SK-N-SH treated with all-trans-retinoic acid at 6 μM for 48 hours (cell line): ENCODE measurements around the gene OS9.

Source experiments
- OSR1 ChIP-seq: fragments of 250-450 bp; sonication (Bioruptor Pico); IDR thresholded peaks from 2 replicates; pipeline ENCODE4 v1.8.0; 2022; ENCODE audit warnings: moderate library complexity, mild to moderate bottlenecking, inconsistent platforms
- TF ChIP-seq, protein P1 (sequence below): fragments of 250-450 bp; sonication (Bioruptor Pico); IDR thresholded peaks from 2 replicates; pipeline ENCODE4 v1.5.1; 2020; ENCODE audit warnings: low read depth, mild to moderate bottlenecking, moderate library complexity

GRCh38 chr12:57760347-57760982, 66.5 kb downstream of the OS9 start:
- TF ChIP-seq, protein P1, sequence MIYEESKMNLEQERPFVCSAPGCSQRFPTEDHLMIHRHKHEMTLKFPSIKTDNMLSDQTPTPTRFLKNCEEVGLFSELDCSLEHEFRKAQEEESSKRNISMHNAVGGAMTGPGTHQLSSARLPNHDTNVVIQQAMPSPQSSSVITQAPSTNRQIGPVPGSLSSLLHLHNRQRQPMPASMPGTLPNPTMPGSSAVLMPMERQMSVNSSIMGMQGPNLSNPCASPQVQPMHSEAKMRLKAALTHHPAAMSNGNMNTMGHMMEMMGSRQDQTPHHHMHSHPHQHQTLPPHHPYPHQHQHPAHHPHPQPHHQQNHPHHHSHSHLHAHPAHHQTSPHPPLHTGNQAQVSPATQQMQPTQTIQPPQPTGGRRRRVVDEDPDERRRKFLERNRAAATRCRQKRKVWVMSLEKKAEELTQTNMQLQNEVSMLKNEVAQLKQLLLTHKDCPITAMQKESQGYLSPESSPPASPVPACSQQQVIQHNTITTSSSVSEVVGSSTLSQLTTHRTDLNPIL (CRISPR knock-in tag) = no peak
- TF ChIP-seq OSR1 (CRISPR knock-in tag) = no peak
